Smooth muscle cell (in vitro differentiated cells): ENCODE data around the gene TPCN2. TPM values are rescaled to one million over a fixed set of nuclear protein-coding genes. Genes with fewer than 3 reads are reported as not detected.
"Not testable (repeated sequence)": the region's sequence is repeated elsewhere in the genome, so short reads cannot be mapped to it uniquely, and the experiment has no call there.

ENCODE experiments used
- DNase-seq: peaks from one replicate; lab custom pipeline; 2025; ENCODE audit not compliant: unreplicated experiment; lab: John Stamatoyannopoulos, UW
- H2AFZ ChIP-seq: fragments of 200-600 bp; sonication (generic); 2 replicates; pipeline ENCODE4 v1.6.0; 2016; ENCODE audit warnings: antibody characterized with exemption, low read depth, mild to moderate bottlenecking
- H3F3A ChIP-seq: fragments of 200-600 bp; sonication (generic); 2 replicates; pipeline ENCODE4 v1.6.0; 2017; ENCODE audit warnings: antibody characterized with exemption, low read depth
- H3K27ac ChIP-seq: fragments of 200-600 bp; sonication (generic); 2 replicates; pipeline ENCODE4 v1.5.1; 2016; ENCODE audit warnings: low read depth, mild to moderate bottlenecking
- H3K27me3 ChIP-seq: fragments of 200-600 bp; sonication (generic); 2 replicates; pipeline ENCODE4 v1.6.1; 2016; ENCODE audit warnings: low read depth, mild to moderate bottlenecking
- H3K36me3 ChIP-seq: fragments of 200-600 bp; sonication (generic); 2 replicates; pipeline ENCODE4 v1.5.1; 2016; ENCODE audit warnings: low read depth
- H3K4me1 ChIP-seq: fragments of 200-600 bp; sonication (generic); 2 replicates; pipeline ENCODE4 v1.5.1; 2016; ENCODE audit warnings: low read depth
- H3K4me2 ChIP-seq: fragments of 200-600 bp; sonication (generic); 2 replicates; pipeline ENCODE4 v1.6.0; 2016; ENCODE audit warnings: mild to moderate bottlenecking
- H3K4me3 ChIP-seq: fragments of 200-600 bp; sonication (generic); 2 replicates; pipeline ENCODE4 v1.5.1; 2016; ENCODE audit warnings: mild to moderate bottlenecking
- H3K79me2 ChIP-seq: fragments of 200-600 bp; sonication (generic); 2 replicates; pipeline ENCODE4 v1.6.0; 2016; ENCODE audit warnings: low read depth, mild to moderate bottlenecking
- H3K9ac ChIP-seq: fragments of 200-600 bp; sonication (generic); 2 replicates; pipeline ENCODE4 v1.6.0; 2016; ENCODE audit warnings: low read depth
- H3K9me3 ChIP-seq: fragments of 200-600 bp; sonication (generic); replicated peaks from 2 replicates; pipeline ENCODE4 v1.5.1; 2016; ENCODE audit warnings: low read depth
- H4K20me1 ChIP-seq: fragments of 200-600 bp; sonication (generic); 2 replicates; pipeline ENCODE4 v1.6.0; 2016; ENCODE audit warnings: low read depth
- WGBS: methylation state at CpG from one replicate; pipeline ENCODE4 v1.1.7; 2016; ENCODE audit warnings: low lambda C conversion rate; 5-methylcytosine and 5-hydroxymethylcytosine counted together
- polyA plus RNA-seq: library from polyadenylated mRNA; unstranded; fragments of >200 nt; fragmentation: Nextera tagmentation; extraction: Ambion mirVana; gene quantifications from 2 replicates; pipeline ENCODE4 v1.2.1, GENCODE V29; 2016
- total RNA-seq: library from RNA; depleted of rRNA; stranded (reverse); fragments of >200 nt; gene quantifications from 2 replicates; pipeline ENCODE4 v1.2.3, GENCODE V29; 2014
- TF ChIP-seq, protein P1 (sequence below): fragments of 200-600 bp; sonication (generic); IDR thresholded peaks from 2 replicates; pipeline ENCODE4 v1.5.1; 2017; ENCODE audit warnings: borderline replicate concordance, mild to moderate bottlenecking, antibody characterized with exemption; ENCODE audit not compliant: insufficient read depth, poor library complexity, severe bottlenecking

TPCN2 gene
- total and polyA plus RNA-seq, 2 experiments from 2014 or later: 7.4 to 10.5 TPM

GRCh38 chr11:69074375-69075140 lies 25.8 kb downstream of the TPCN2 start:
- H3K4me3 ChIP-seq: no peak overlapping the region
- H2AFZ ChIP-seq: no peak overlapping the region
- H3K9ac ChIP-seq: no peak overlapping the region
- H3K79me2 ChIP-seq: no peaks in the 10 kb centered on the region
- no peak overlapping the region for H3K27ac ChIP-seq
- peaks cover 13% of the 10 kb centered on the region for H4K20me1 ChIP-seq
- no peaks in the 10 kb centered on the region for H3K27me3 ChIP-seq
- H3F3A ChIP-seq: no peaks in the 10 kb centered on the region
- no peaks in the 10 kb centered on the region for H3K9me3 ChIP-seq
- WGBS: 83% methylated on average over 20 of the region's 20 CpGs
- TF ChIP-seq, protein P1, sequence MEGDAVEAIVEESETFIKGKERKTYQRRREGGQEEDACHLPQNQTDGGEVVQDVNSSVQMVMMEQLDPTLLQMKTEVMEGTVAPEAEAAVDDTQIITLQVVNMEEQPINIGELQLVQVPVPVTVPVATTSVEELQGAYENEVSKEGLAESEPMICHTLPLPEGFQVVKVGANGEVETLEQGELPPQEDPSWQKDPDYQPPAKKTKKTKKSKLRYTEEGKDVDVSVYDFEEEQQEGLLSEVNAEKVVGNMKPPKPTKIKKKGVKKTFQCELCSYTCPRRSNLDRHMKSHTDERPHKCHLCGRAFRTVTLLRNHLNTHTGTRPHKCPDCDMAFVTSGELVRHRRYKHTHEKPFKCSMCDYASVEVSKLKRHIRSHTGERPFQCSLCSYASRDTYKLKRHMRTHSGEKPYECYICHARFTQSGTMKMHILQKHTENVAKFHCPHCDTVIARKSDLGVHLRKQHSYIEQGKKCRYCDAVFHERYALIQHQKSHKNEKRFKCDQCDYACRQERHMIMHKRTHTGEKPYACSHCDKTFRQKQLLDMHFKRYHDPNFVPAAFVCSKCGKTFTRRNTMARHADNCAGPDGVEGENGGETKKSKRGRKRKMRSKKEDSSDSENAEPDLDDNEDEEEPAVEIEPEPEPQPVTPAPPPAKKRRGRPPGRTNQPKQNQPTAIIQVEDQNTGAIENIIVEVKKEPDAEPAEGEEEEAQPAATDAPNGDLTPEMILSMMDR: no peak
- H3K4me2 ChIP-seq: no peak overlapping the region
- H3K4me1 ChIP-seq: no peaks in the 10 kb centered on the region
- DNase-seq: no peak
- no peaks in the 10 kb centered on the region for H3K36me3 ChIP-seq

GRCh38 chr11:69075421-69076128 lies 26.8 kb downstream of the TPCN2 start:
- no peak for DNase-seq
- Histone ChIP-seq H3K4me2 (no peak overlapping the region), H3K36me3 (no peaks in the 10 kb centered on the region), H2AFZ (no peak overlapping the region), H3K27me3 (no peaks in the 10 kb centered on the region), H3K9ac (no peak overlapping the region), H3K27ac (peak overlapping the region; percentile 6), H3K4me1 (no peaks in the 10 kb centered on the region), H3K9me3 (no peaks in the 10 kb centered on the region), H3K79me2 (no peaks in the 10 kb centered on the region), H3F3A (no peaks in the 10 kb centered on the region), H3K4me3 (no peak overlapping the region), H4K20me1 (peaks cover 13% of the 10 kb centered on the region)
- WGBS: 79% methylated on average over 18 of the region's 18 CpGs
- TF ChIP-seq, protein P1: no peak

GRCh38 chr11:69076129-69076791 lies 27.5 kb downstream of the TPCN2 start:
- Histone ChIP-seq H3K27ac (peak overlapping the region; percentile 6), H3K27me3 (no peaks in the 10 kb centered on the region), H2AFZ (no peak overlapping the region), H3K36me3 (no peaks in the 10 kb centered on the region), H3K79me2 (no peaks in the 10 kb centered on the region), H3K4me3 (no peak overlapping the region), H3K9me3 (no peaks in the 10 kb centered on the region), H4K20me1 (peaks cover 13% of the 10 kb centered on the region), H3K4me2 (no peak overlapping the region), H3K4me1 (no peaks in the 10 kb centered on the region), H3K9ac (no peak overlapping the region), H3F3A (no peaks in the 10 kb centered on the region)
- 79% methylated on average over 14 of the region's 20 CpGs for WGBS
- TF ChIP-seq, protein P1: no peak
- DNase-seq: no peak

DNA sequence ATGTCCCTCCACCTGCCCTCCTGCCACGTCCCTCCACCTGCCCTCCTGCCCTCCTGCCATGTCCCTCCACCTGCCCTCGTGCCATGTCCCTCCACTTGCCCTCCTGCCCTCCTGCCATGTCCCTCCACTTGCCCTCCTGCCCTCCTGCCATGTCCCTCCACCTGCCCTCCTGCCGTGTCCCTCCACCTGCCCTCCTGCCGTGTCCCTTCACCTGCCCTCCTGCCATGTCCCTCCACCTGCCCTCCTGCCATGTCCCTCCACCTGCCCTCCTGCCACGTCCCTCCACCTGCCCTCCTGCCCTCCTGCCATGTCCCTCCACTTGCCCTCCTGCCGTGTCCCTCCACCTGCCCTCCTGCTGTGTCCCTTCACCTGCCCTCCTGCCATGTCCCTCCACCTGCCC lies 28.2 kb downstream of the TPCN2 start:
- not testable (repeated sequence) for H3K4me1 ChIP-seq, H3K36me3 ChIP-seq, DNase-seq, H3F3A ChIP-seq, H3K4me3 ChIP-seq, H3K27ac ChIP-seq, H3K9ac ChIP-seq, H2AFZ ChIP-seq, H3K27me3 ChIP-seq, H3K9me3 ChIP-seq, H3K79me2 ChIP-seq, H3K4me2 ChIP-seq
- peaks cover 13% of the 10 kb centered on the region for H4K20me1 ChIP-seq
- 80% methylated on average over 4 of the region's 6 CpGs for WGBS
